Measurements from ENCODE around the gene ERAL1.
"Not testable (repeated sequence)": the region's sequence is repeated elsewhere in the genome, so short reads cannot be mapped to it uniquely, and the experiment has no call there.

ERAL1 gene

GRCh38 chr17:28846231-28846630 lies 8.6 kb upstream of the ERAL1 start:
- H3K36me3 ChIP-seq = no peaks in the 10 kb centered on the region
- DNase-seq = no peak
- H3K4me3 ChIP-seq (ENCODE audit: low read depth, low read length) = no peak overlapping the region
- no peaks in the 10 kb centered on the region for H3K4me1 ChIP-seq
- TF ChIP-seq CTCF (IDR thresholded peaks at IDR 0.05; ENCODE audit: low read depth, low read length) = no peak
- no peaks in the 10 kb centered on the region for H3K9me3 ChIP-seq
- no peaks in the 10 kb centered on the region for H3K27me3 ChIP-seq

GRCh38 chr17:28846699-28847098 lies 8.1 kb upstream of the ERAL1 start:
- not testable (repeated sequence) for H3K27me3 ChIP-seq; H3K9me3 ChIP-seq; H3K4me1 ChIP-seq; H3K4me3 ChIP-seq (ENCODE audit: low read depth, low read length); H3K36me3 ChIP-seq; DNase-seq

- not testable (repeated sequence) for H3K27me3 ChIP-seq; H3K4me1 ChIP-seq; H3K9me3 ChIP-seq; H3K36me3 ChIP-seq; H3K4me3 ChIP-seq (ENCODE audit: low read depth, low read length)
- peak; percentile 44 for TF ChIP-seq CTCF (IDR thresholded peaks at IDR 0.05; ENCODE audit: low read depth, low read length)
- peak; percentile 19 for DNase-seq
These were observed 6.1 kb upstream of the ERAL1 start for GRCh38 chr17:28848667-28849066.

GRCh38 chr17:28849281-28849680 lies 5.5 kb upstream of the ERAL1 start:
- no peaks in the 10 kb centered on the region for H3K4me1 ChIP-seq
- no peak for DNase-seq
- H3K9me3 ChIP-seq = no peaks in the 10 kb centered on the region
- no peaks in the 10 kb centered on the region for H3K27me3 ChIP-seq
- TF ChIP-seq CTCF (IDR thresholded peaks at IDR 0.05; ENCODE audit: low read depth, low read length) = no peak
- no peak overlapping the region for H3K4me3 ChIP-seq (ENCODE audit: low read depth, low read length)
- no peaks in the 10 kb centered on the region for H3K36me3 ChIP-seq

- H3K4me3 ChIP-seq (ENCODE audit: low read depth, low read length) = no peak overlapping the region
- TF ChIP-seq CTCF (IDR thresholded peaks at IDR 0.05; ENCODE audit: low read depth, low read length) = no peak
- H3K36me3 ChIP-seq = no peaks in the 10 kb centered on the region
- H3K4me1 ChIP-seq = no peaks in the 10 kb centered on the region
- no peaks in the 10 kb centered on the region for H3K27me3 ChIP-seq
- no peaks in the 10 kb centered on the region for H3K9me3 ChIP-seq
- DNase-seq = no peak
These were observed 1.5 kb upstream of the ERAL1 start for GRCh38 chr17:28853295-28853694.

GRCh38 chr17:28855336-28855679 lies 492 bp downstream of the ERAL1 start:
- no peak for TF ChIP-seq CTCF (IDR thresholded peaks at IDR 0.05; ENCODE audit: low read depth, low read length)
- no peaks in the 10 kb centered on the region for H3K27me3 ChIP-seq
- H3K4me1 ChIP-seq = no peaks in the 10 kb centered on the region
- no peaks in the 10 kb centered on the region; the same call in 1 of the 2 replicates for H3K36me3 ChIP-seq
- H3K4me3 ChIP-seq (ENCODE audit: low read depth, low read length) = peak overlapping the region; percentile 84
- no peaks in the 10 kb centered on the region for H3K9me3 ChIP-seq
- DNase-seq = no peak

GRCh38 chr17:28856028-28856574 lies 1.3 kb downstream of the ERAL1 start:
- H3K4me3 ChIP-seq (ENCODE audit: low read depth, low read length) = peak overlapping the region; percentile 84; the same call in 1 of the 2 replicates
- TF ChIP-seq CTCF (IDR thresholded peaks at IDR 0.05; ENCODE audit: low read depth, low read length) = no peak

More at GRCh38 chr17:28856028-28856574, 1.3 kb downstream of the ERAL1 start:
- H3K36me3 ChIP-seq = no peaks in the 10 kb centered on the region; the same call in 1 of the 2 replicates
- no peaks in the 10 kb centered on the region for H3K27me3 ChIP-seq
- no peaks in the 10 kb centered on the region for H3K4me1 ChIP-seq
- no peaks in the 10 kb centered on the region for H3K9me3 ChIP-seq
- no peak for DNase-seq

Data from BE2C (cell line).